Measurements from ENCODE around the gene SRA1. TPM values are rescaled to one million over a fixed set of nuclear protein-coding genes. Genes with fewer than 3 reads are reported as not detected.

SRA1 gene
- total and polyA plus RNA-seq, 2 of the 13 experiments (the other 11 are each of a cell fraction or from before 2014, with no cell fraction given) = 14.2 to 32.8 TPM

DNA sequence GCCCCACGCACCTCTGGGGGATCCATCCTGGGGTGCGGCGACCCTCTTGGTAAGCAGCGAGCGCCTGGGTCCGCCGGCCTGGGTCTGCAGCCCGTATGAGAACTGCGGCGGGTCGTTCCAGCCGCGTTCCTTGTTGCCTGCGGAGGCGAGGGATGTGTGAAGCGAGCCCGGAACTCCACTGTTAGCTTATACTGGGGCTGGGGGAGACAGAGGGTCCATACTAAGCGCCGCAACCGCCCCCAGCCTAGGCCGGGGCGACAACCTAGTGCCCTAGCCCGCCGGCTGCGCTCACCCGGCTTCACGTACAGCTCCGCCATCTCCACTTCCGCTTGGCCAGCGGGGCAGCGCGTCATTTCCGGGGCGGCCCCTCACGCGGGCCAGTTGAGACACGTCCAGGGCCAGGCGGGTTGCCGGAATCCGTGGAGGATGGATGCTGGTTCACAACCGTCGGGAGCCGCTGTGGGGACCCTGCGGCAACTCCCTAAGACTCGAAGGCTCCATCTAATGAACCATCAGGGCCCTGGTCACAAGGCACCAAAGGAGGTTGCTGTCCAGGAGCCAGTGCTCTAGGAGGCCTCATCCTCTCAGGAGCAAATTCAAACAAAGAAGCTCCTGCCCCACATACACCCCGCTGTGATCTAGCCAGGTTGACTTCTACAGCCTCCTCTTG lies at the start of gene SRA1 (continued):
- TF ChIP-seq, protein P1, sequence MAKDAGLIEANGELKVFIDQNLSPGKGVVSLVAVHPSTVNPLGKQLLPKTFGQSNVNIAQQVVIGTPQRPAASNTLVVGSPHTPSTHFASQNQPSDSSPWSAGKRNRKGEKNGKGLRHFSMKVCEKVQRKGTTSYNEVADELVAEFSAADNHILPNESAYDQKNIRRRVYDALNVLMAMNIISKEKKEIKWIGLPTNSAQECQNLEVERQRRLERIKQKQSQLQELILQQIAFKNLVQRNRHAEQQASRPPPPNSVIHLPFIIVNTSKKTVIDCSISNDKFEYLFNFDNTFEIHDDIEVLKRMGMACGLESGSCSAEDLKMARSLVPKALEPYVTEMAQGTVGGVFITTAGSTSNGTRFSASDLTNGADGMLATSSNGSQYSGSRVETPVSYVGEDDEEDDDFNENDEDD (CRISPR knock-in tag; IDR thresholded peaks at IDR 0.05; ENCODE audit: borderline replicate concordance) = peak; percentile 83; the same call in 1 of the 2 replicates
- TF ChIP-seq U2AF2 (IDR thresholded peaks at IDR 0.05; ENCODE audit: low read depth, low read length) (no peak), ZNF891 (CRISPR knock-in tag; IDR thresholded peaks at IDR 0.05) (peak; percentile 88), ESRRA (CRISPR knock-in tag; IDR thresholded peaks at IDR 0.05; ENCODE audit: low read depth) (0 out of 2 replicates have a peak, but pooled peaks have one; percentile 20), ZNF292 (CRISPR knock-in tag; IDR thresholded peaks at IDR 0.05; ENCODE audit: borderline replicate concordance, low read depth) (no peak), RARG (CRISPR knock-in tag; IDR thresholded peaks at IDR 0.05; ENCODE audit: low read depth) (no peak), MAFK (conservative IDR thresholded peaks at IDR 0.05 in 1 of 2, IDR thresholded peaks at IDR 0.05 in 1 of 2; ENCODE audit: low read length in 2 of 2) (no peak), THRA (CRISPR knock-in tag; IDR thresholded peaks at IDR 0.05; ENCODE audit: borderline replicate concordance) (peak; percentile 61; the same call in 1 of the 2 replicates), ZNF883 (CRISPR knock-in tag; IDR thresholded peaks at IDR 0.05; ENCODE audit: not compliant biosample characterization) (no peak), SALL2 (CRISPR knock-in tag; IDR thresholded peaks at IDR 0.05) (peak; percentile 71; the same call in 1 of the 2 replicates), HHEX (CRISPR knock-in tag; IDR thresholded peaks at IDR 0.05) (no peak), MED8 (CRISPR knock-in tag; IDR thresholded peaks at IDR 0.05; ENCODE audit: insufficient replicate concordance) (peak; percentile 79), SAFB2 (CRISPR knock-in tag; IDR thresholded peaks at IDR 0.05; ENCODE audit: borderline replicate concordance, low read depth) (peak; percentile 52; the same call in 1 of the 2 replicates), RARA (CRISPR knock-in tag; IDR thresholded peaks at IDR 0.05) (peak; percentile 31; the same call in 1 of the 2 replicates), HNRNPLL (IDR thresholded peaks at IDR 0.05; ENCODE audit: low read depth, low read length, poor library complexity, severe bottlenecking) (peak; percentile 75), REL (CRISPR knock-in tag; conservative IDR thresholded peaks at IDR 0.05) (no peak), ZBTB8A (CRISPR knock-in tag; IDR thresholded peaks at IDR 0.05; ENCODE audit: borderline replicate concordance, low read depth) (no peak), KLF13 (CRISPR knock-in tag; IDR thresholded peaks at IDR 0.05) (no peak), ZNF629 (CRISPR knock-in tag; conservative IDR thresholded peaks at IDR 0.05) (no peak), KDM6A (CRISPR knock-in tag; IDR thresholded peaks at IDR 0.05; ENCODE audit: low read depth) (0 out of 2 replicates have a peak, but pooled peaks have one; percentile 41)
- TF ChIP-seq, protein P2, sequence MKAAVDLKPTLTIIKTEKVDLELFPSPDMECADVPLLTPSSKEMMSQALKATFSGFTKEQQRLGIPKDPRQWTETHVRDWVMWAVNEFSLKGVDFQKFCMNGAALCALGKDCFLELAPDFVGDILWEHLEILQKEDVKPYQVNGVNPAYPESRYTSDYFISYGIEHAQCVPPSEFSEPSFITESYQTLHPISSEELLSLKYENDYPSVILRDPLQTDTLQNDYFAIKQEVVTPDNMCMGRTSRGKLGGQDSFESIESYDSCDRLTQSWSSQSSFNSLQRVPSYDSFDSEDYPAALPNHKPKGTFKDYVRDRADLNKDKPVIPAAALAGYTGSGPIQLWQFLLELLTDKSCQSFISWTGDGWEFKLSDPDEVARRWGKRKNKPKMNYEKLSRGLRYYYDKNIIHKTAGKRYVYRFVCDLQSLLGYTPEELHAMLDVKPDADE (CRISPR knock-in tag; IDR thresholded peaks at IDR 0.05) = no peak
- TF ChIP-seq, protein P3, sequence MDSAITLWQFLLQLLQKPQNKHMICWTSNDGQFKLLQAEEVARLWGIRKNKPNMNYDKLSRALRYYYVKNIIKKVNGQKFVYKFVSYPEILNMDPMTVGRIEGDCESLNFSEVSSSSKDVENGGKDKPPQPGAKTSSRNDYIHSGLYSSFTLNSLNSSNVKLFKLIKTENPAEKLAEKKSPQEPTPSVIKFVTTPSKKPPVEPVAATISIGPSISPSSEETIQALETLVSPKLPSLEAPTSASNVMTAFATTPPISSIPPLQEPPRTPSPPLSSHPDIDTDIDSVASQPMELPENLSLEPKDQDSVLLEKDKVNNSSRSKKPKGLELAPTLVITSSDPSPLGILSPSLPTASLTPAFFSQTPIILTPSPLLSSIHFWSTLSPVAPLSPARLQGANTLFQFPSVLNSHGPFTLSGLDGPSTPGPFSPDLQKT (CRISPR knock-in tag; IDR thresholded peaks at IDR 0.05; ENCODE audit: borderline replicate concordance) = no peak; the same call in 1 of the 2 replicates
- TF ChIP-seq, protein P4, sequence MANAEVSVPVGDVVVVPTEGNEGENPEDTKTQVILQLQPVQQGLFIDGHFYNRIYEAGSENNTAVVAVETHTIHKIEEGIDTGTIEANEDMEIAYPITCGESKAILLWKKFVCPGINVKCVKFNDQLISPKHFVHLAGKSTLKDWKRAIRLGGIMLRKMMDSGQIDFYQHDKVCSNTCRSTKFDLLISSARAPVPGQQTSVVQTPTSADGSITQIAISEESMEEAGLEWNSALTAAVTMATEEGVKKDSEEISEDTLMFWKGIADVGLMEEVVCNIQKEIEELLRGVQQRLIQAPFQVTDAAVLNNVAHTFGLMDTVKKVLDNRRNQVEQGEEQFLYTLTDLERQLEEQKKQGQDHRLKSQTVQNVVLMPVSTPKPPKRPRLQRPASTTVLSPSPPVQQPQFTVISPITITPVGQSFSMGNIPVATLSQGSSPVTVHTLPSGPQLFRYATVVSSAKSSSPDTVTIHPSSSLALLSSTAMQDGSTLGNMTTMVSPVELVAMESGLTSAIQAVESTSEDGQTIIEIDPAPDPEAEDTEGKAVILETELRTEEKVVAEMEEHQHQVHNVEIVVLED (CRISPR knock-in tag; IDR thresholded peaks at IDR 0.05; ENCODE audit: borderline replicate concordance) = peak; percentile 83

Data from HepG2 (cell line).